CD4-positive, alpha-beta T cell treated with Interleukin-10 for 1 hour (primary cell): ENCODE data around the gene HMGXB3.

Experiments
- DNase-seq: peaks from one replicate; pipeline ENCODE4 v3.0.0-alpha.2; 2020

Gene HMGXB3

GRCh38 chr5:150054569-150054968 is 54.0 kb downstream of the HMGXB3 start:
- no peak for DNase-seq

- DNase-seq = no peak
Observed at GRCh38 chr5:150055326-150056074, 55.0 kb downstream of the HMGXB3 start.

GRCh38 chr5:150056075-150056443 is 55.5 kb downstream of the HMGXB3 start:
- DNase-seq = no peak

- DNase-seq = no peak
Observed at GRCh38 chr5:150057052-150057451, 56.5 kb downstream of the HMGXB3 start.

- DNase-seq = no peak
Observed at GRCh38 chr5:150057511-150057910, 57.0 kb downstream of the HMGXB3 start.

GRCh38 chr5:150057996-150058395 is 57.5 kb downstream of the HMGXB3 start:
- DNase-seq = no peak

GRCh38 chr5:150058480-150059126 is 58.1 kb downstream of the HMGXB3 start:
- peak; percentile 11 for DNase-seq

GRCh38 chr5:150059623-150060022 is 59.1 kb downstream of the HMGXB3 start:
- DNase-seq = no peak

GRCh38 chr5:150060471-150060870 is 59.9 kb downstream of the HMGXB3 start:
- no peak for DNase-seq

- no peak for DNase-seq
Observed at GRCh38 chr5:150061538-150061995, 61.0 kb downstream of the HMGXB3 start.

GRCh38 chr5:150062216-150062922 is 61.8 kb downstream of the HMGXB3 start:
- no peak for DNase-seq

- DNase-seq = no peak
Observed at GRCh38 chr5:150063638-150064037, 63.1 kb downstream of the HMGXB3 start.

GRCh38 chr5:150064681-150065220 is 64.2 kb downstream of the HMGXB3 start:
- no peak for DNase-seq

- DNase-seq = no peak
Observed at GRCh38 chr5:150065346-150065745, 64.8 kb downstream of the HMGXB3 start.

GRCh38 chr5:150065886-150066285 is 65.3 kb downstream of the HMGXB3 start:
- no peak for DNase-seq

GRCh38 chr5:150066436-150066835 is 65.9 kb downstream of the HMGXB3 start:
- DNase-seq = no peak

- no peak for DNase-seq
Observed at GRCh38 chr5:150066901-150067396, 66.4 kb downstream of the HMGXB3 start.

- no peak for DNase-seq
Observed at GRCh38 chr5:150067405-150067960, 66.9 kb downstream of the HMGXB3 start.

- DNase-seq = no peak
Observed at GRCh38 chr5:150068071-150068470, 67.5 kb downstream of the HMGXB3 start.

GRCh38 chr5:150068472-150068871 is 67.9 kb downstream of the HMGXB3 start:
- no peak for DNase-seq

- DNase-seq = no peak
Observed at GRCh38 chr5:150068961-150069645, 68.6 kb downstream of the HMGXB3 start.
